ENCODE measurements around the gene OR52M1.

OR52M1 gene

DNA sequence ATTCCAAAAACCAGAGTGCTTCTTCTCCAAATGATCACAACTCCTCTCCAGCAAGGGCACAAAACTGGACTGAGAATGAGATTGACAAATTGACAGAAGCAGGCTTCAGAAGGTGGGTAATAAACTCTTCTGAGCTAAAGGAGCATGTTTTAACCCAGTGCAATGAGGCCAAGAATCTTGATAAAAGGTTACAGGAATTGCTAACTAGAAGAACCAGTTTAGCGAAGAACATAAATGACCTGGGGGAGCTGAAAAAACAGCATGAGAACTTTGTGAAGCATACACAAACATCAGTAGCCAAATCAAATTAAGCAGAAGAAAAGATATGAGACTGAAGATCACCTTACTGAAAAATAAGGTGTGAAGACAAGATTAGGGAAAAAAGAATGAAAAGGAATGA, 15.5 kb downstream of the OR52M1 start:
- H3K4me3 ChIP-seq (ENCODE audit: low read depth, low read length), result no peak overlapping the region
- TF ChIP-seq, protein P1, sequence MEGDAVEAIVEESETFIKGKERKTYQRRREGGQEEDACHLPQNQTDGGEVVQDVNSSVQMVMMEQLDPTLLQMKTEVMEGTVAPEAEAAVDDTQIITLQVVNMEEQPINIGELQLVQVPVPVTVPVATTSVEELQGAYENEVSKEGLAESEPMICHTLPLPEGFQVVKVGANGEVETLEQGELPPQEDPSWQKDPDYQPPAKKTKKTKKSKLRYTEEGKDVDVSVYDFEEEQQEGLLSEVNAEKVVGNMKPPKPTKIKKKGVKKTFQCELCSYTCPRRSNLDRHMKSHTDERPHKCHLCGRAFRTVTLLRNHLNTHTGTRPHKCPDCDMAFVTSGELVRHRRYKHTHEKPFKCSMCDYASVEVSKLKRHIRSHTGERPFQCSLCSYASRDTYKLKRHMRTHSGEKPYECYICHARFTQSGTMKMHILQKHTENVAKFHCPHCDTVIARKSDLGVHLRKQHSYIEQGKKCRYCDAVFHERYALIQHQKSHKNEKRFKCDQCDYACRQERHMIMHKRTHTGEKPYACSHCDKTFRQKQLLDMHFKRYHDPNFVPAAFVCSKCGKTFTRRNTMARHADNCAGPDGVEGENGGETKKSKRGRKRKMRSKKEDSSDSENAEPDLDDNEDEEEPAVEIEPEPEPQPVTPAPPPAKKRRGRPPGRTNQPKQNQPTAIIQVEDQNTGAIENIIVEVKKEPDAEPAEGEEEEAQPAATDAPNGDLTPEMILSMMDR (IDR thresholded peaks at IDR 0.05; ENCODE audit: low read depth, low read length, missing control alignments), result no peak
- no peak for DNase-seq (ENCODE audit: low read depth)
- in situ Hi-C loops (cut with HindIII; ENCODE audit: low sequenced_read_pairs), result no loop called here

DNA sequence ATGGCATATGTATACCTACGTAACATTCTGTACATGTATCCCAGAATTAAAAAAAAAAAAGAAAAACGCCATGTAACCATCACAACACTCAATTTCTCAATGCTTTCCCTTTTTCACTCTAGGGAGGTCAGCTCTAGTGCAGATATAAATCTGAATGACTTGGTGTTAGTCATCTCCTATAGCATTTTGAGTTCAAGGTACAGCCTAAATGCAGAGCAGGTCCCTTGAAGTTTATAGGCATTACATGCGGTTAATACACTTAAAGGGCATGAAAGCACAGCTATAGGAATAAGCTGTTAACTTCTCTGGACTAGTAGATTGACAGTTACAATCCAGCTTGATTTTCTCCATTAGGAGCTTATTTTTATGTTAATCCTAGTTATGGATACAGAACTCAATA, 20.4 kb downstream of the OR52M1 start:
- in situ Hi-C loops (cut with HindIII; ENCODE audit: low sequenced_read_pairs), result no loop called here
- TF ChIP-seq, protein P1 (IDR thresholded peaks at IDR 0.05; ENCODE audit: low read depth, low read length, missing control alignments), result no peak
- DNase-seq (ENCODE audit: low read depth), result no peak
- no peak overlapping the region for H3K4me3 ChIP-seq (ENCODE audit: low read depth, low read length)

DNA sequence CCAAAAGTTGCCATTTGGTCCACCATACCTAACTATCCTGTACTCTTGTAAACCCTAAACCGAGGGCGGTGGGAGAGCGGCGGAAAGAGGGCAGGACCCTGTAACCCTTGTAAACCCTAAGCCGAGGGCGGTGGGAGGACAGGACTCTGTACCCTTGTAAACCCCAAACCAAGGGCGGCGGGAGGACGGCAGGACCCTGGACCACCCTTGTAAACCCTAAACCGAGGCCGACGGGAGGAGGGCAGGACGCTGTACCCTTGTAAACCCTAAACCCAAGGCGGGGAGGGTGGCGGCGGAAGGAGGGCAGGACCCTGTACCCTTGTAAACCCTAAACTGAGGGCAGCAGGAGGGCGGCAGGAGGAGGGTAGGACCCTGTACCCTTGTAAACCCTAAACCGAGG, 24.1 kb downstream of the OR52M1 start:
- in situ Hi-C loops (cut with HindIII; ENCODE audit: low sequenced_read_pairs), result no loop called here
- DNase-seq (ENCODE audit: low read depth), result no peak
- no peak overlapping the region for H3K4me3 ChIP-seq (ENCODE audit: low read depth, low read length)
- TF ChIP-seq, protein P1 (IDR thresholded peaks at IDR 0.05; ENCODE audit: low read depth, low read length, missing control alignments), result no peak

DNA sequence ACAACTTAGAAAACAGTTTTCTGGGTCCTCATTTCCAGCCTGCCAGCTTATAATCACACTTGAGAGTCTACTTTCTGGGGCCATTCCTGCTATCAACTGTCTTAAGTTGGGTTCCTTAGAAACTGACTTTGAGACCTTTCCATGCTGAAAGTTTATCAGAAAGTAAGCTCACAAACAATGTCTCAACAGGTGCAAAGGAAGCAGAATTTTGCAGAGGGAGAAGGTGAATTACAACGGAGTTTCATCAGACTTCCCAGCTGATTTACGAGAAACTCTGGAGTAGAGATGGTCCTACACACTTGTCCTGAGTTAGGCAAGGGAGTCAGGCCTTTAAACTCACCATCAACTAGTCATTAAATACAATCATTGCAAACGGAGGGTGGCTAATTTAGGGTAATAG, 31.9 kb downstream of the OR52M1 start:
- TF ChIP-seq, protein P1 (IDR thresholded peaks at IDR 0.05; ENCODE audit: low read depth, low read length, missing control alignments), result no peak
- no peak for DNase-seq (ENCODE audit: low read depth)
- in situ Hi-C loops (cut with HindIII; ENCODE audit: low sequenced_read_pairs), result no loop called here
- no peak overlapping the region for H3K4me3 ChIP-seq (ENCODE audit: low read depth, low read length)

DNA sequence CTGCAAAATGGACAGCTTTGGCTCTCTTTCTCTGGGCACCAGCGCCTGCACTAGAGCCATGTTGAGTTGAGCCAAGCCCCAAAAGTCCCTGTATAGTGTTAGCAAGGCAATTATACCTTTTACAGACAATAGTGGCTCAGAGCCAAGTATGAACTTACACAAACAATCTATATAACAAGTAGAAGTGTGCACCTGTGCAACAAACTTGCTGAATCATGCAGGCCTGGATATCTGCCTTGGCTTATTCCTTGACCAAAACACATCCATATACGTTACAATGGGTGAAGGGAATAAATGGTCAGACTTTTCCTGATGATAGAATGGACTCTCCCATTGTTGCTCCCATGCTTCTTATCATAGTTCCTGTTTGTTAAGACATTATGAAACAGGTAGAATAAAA, 32.8 kb downstream of the OR52M1 start:
- no peak overlapping the region for H3K4me3 ChIP-seq (ENCODE audit: low read depth, low read length)
- TF ChIP-seq, protein P1 (IDR thresholded peaks at IDR 0.05; ENCODE audit: low read depth, low read length, missing control alignments), result no peak
- in situ Hi-C loops (cut with HindIII; ENCODE audit: low sequenced_read_pairs), result no loop called here
- no peak for DNase-seq (ENCODE audit: low read depth)

DNA sequence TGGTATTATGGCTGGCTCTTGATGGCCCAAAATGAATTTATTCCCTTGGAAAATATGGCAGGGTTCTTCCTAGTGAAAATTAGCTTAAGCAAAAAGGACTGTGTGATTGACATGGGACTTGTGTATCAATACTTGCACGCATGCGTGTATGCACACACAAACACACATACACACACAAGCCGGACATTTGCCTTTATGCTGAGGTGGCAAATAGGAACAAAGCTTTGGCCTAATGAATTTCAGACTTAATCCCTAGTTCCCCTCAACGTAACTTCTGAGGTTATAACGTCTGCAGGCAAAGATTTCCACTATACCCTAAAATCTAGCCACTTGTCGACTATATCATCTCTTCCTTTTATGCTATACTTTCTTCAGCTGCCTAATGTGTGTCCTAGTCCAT, 33.6 kb downstream of the OR52M1 start:
- no peak overlapping the region for H3K4me3 ChIP-seq (ENCODE audit: low read depth, low read length)
- DNase-seq (ENCODE audit: low read depth), result no peak
- TF ChIP-seq, protein P1 (IDR thresholded peaks at IDR 0.05; ENCODE audit: low read depth, low read length, missing control alignments), result no peak
- in situ Hi-C loops (cut with HindIII; ENCODE audit: low sequenced_read_pairs), result no loop called here

DNA sequence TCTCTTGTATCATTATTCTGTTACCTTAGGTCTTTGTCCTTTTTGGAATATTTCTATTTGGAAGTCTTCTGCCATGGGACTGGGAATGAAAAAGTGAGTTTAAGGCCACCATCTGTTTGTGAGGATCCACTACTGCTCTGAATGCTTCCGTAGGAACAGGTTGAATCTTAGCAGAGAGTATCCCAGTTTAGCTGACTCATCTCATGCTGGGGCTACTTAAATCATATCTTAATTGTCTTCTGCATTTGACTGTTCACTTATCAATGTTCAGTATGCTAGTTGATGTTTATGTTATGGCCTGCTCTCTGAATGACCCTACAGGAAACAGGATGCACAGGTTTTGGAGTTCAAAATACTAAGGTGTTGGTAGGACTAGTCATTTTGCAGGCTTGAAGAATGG, 35.1 kb downstream of the OR52M1 start:
- in situ Hi-C loops (cut with HindIII; ENCODE audit: low sequenced_read_pairs), result no loop called here
- TF ChIP-seq, protein P1 (IDR thresholded peaks at IDR 0.05; ENCODE audit: low read depth, low read length, missing control alignments), result no peak
- H3K4me3 ChIP-seq (ENCODE audit: low read depth, low read length), result no peak overlapping the region
- DNase-seq (ENCODE audit: low read depth), result no peak
